IPS-18c (cell line): ENCODE measurements around the gene ZFAND3.

Experiments
- H3K4me3 ChIP-seq: 2 replicates; pipeline ENCODE4 v1.7.0; 2013; ENCODE audit warnings: low read depth, mild to moderate bottlenecking, low read length, moderate library complexity; ENCODE audit not compliant: insufficient read depth
- H3K9me3 ChIP-seq: one replicate; pipeline ENCODE4 v1.6.1; 2013; ENCODE audit warnings: mild to moderate bottlenecking, low read length, moderate library complexity; ENCODE audit not compliant: control insufficient read depth, insufficient read depth

Gene ZFAND3

GRCh38 chr6:38156818-38157565, 337.5 kb downstream of the ZFAND3 start:
- Histone ChIP-seq H3K4me3 (no peak overlapping the region), H3K9me3 (no peaks in the 10 kb centered on the region)

GRCh38 chr6:38157905-38158304, 338.4 kb downstream of the ZFAND3 start:
- Histone ChIP-seq H3K9me3 (no peaks in the 10 kb centered on the region), H3K4me3 (no peak overlapping the region)

- Histone ChIP-seq H3K9me3 (no peaks in the 10 kb centered on the region), H3K4me3 (no peak overlapping the region)
These were observed 339.3 kb downstream of the ZFAND3 start for GRCh38 chr6:38158762-38159350.

- no peak overlapping the region for H3K4me3 ChIP-seq
- H3K9me3 ChIP-seq = no peaks in the 10 kb centered on the region
These were observed 340.1 kb downstream of the ZFAND3 start for GRCh38 chr6:38159596-38159995.

- Histone ChIP-seq H3K9me3 (no peaks in the 10 kb centered on the region), H3K4me3 (no peak overlapping the region)
These were observed 341.3 kb downstream of the ZFAND3 start for GRCh38 chr6:38160831-38161230.

- Histone ChIP-seq H3K4me3 (no peak overlapping the region), H3K9me3 (no peaks in the 10 kb centered on the region)
These were observed 341.8 kb downstream of the ZFAND3 start for GRCh38 chr6:38161331-38161730.

GRCh38 chr6:38161754-38162492, 342.4 kb downstream of the ZFAND3 start:
- no peaks in the 10 kb centered on the region for H3K9me3 ChIP-seq
- no peak overlapping the region for H3K4me3 ChIP-seq

GRCh38 chr6:38162493-38163185, 343.1 kb downstream of the ZFAND3 start:
- Histone ChIP-seq H3K9me3 (no peaks in the 10 kb centered on the region), H3K4me3 (no peak overlapping the region)

GRCh38 chr6:38163186-38164130, 343.9 kb downstream of the ZFAND3 start:
- Histone ChIP-seq H3K4me3 (no peak overlapping the region), H3K9me3 (no peaks in the 10 kb centered on the region)

- H3K4me3 ChIP-seq = no peak overlapping the region
- H3K9me3 ChIP-seq = no peaks in the 10 kb centered on the region
These were observed 344.6 kb downstream of the ZFAND3 start for GRCh38 chr6:38164131-38164481.

GRCh38 chr6:38164671-38165108, 345.2 kb downstream of the ZFAND3 start:
- Histone ChIP-seq H3K9me3 (no peaks in the 10 kb centered on the region), H3K4me3 (no peak overlapping the region)

- no peak overlapping the region for H3K4me3 ChIP-seq
- H3K9me3 ChIP-seq = no peaks in the 10 kb centered on the region
These were observed 347.1 kb downstream of the ZFAND3 start for GRCh38 chr6:38166411-38167240.

GRCh38 chr6:38167598-38167997, 348.1 kb downstream of the ZFAND3 start:
- no peaks in the 10 kb centered on the region for H3K9me3 ChIP-seq
- H3K4me3 ChIP-seq = no peak overlapping the region

GRCh38 chr6:38168126-38168525, 348.6 kb downstream of the ZFAND3 start:
- H3K9me3 ChIP-seq = no peaks in the 10 kb centered on the region
- no peak overlapping the region for H3K4me3 ChIP-seq

GRCh38 chr6:38168699-38169098, 349.2 kb downstream of the ZFAND3 start:
- no peak overlapping the region for H3K4me3 ChIP-seq
- H3K9me3 ChIP-seq = no peaks in the 10 kb centered on the region
